AG04449 (cell line): ENCODE measurements around the gene ZNF213.

ENCODE experiments used
- CTCF ChIA-PET: fragments of 350-600 bp; formaldehyde crosslinking; extraction: SDS; loops from one replicate; lab custom pipeline; 2021; ENCODE audit warnings: antibody characterized with exemption; lab: Yijun Ruan, JAX
- POLR2A ChIA-PET: fragments of 400-600, 350-600 bp; formaldehyde crosslinking; extraction: SDS; loops from one replicate; lab custom pipeline; 2020; ENCODE audit warnings: antibody characterized with exemption, inconsistent platforms; lab: Yijun Ruan, JAX
- DNase-seq: peaks from one replicate; pipeline ENCODE4 v3.0.0-alpha.2; 2010; ENCODE audit warnings: low read depth, low spot score
- H3K4me3 ChIP-seq: 2 replicates; pipeline ENCODE4 v1.5.1; 2011; ENCODE audit warnings: low read depth, mild to moderate bottlenecking, control low read depth, low read length
- CTCF ChIP-seq: IDR thresholded peaks from one replicate; pipeline ENCODE4 v1.5.1; 2011; ENCODE audit warnings: mild to moderate bottlenecking, moderate library complexity, low read length, control low read depth, inconsistent platforms; ENCODE audit not compliant: insufficient read depth; ENCODE audit errors: missing control alignments

ZNF213 gene

GRCh38 chr16:3148256-3149192 is 13.7 kb downstream of the ZNF213 start:
- DNase-seq = no peak
- TF ChIP-seq CTCF = no peak
- ChIA-PET CTCF (interaction anchor here (0.8 to 10.3 kb wide), 12 partner anchors 9 to 121 kb away, joined by 3 to 206 read pairs (median 5); partner anchors contain the start of gene ZNF213), POLR2A (interaction anchor here (1.0 to 1.7 kb wide), 2 partner anchors 9 to 14 kb away, joined by 3 to 7 read pairs; partner anchors contain the start of gene ZNF213)
- no peak overlapping the region for H3K4me3 ChIP-seq

- no peak overlapping the region for H3K4me3 ChIP-seq
- CTCF ChIA-PET = interaction anchor here (0.8 to 10.3 kb wide), 9 partner anchors 9 to 121 kb away, joined by 4 to 206 read pairs (median 5); partner anchors contain the start of gene ZNF213
- DNase-seq = no peak
- POLR2A ChIA-PET = interaction anchor here (1.3 kb wide), 1 partner anchor 10 kb away, joined by 4 read pairs; no protein-coding TSS in a partner anchor
- TF ChIP-seq CTCF = no peak
Observed at GRCh38 chr16:3149193-3149530, 14.3 kb downstream of the ZNF213 start.

- ChIA-PET POLR2A (interaction anchor here (0.9 to 1.5 kb wide), 4 partner anchors 9 to 39 kb away, joined by 3 to 10 read pairs (median 4); partner anchors contain the start of gene ZNF213), CTCF (interaction anchor here (0.8 to 10.3 kb wide), 13 partner anchors 8 to 122 kb away, joined by 4 to 206 read pairs (median 5); partner anchors contain the start of gene ZNF213)
- TF ChIP-seq CTCF = peak; percentile 80
- H3K4me3 ChIP-seq = peak overlapping the region; percentile 87
- DNase-seq = no peak
Observed at GRCh38 chr16:3149630-3150345, 15.0 kb downstream of the ZNF213 start.

GRCh38 chr16:3150346-3151218 is 15.8 kb downstream of the ZNF213 start:
- DNase-seq = no peak
- ChIA-PET POLR2A (interaction anchor here (0.7 to 1.5 kb wide), 5 partner anchors 8 to 38 kb away, joined by 3 to 10 read pairs (median 3); partner anchors contain the start of gene ZNF213), CTCF (interaction anchor here (0.7 to 10.3 kb wide), 12 partner anchors 8 to 122 kb away, joined by 3 to 206 read pairs (median 4); partner anchors contain the start of gene ZNF213)
- TF ChIP-seq CTCF = no peak
- H3K4me3 ChIP-seq = peak overlapping the region; percentile 87

- ChIA-PET CTCF (interaction anchor here (1.2 to 10.3 kb wide), 4 partner anchors 10 to 18 kb away, joined by 3 to 206 read pairs (median 9); partner anchors contain the start of gene ZNF213), POLR2A (no interaction called here)
- peak overlapping the region; percentile 66 for H3K4me3 ChIP-seq
- TF ChIP-seq CTCF = no peak
- DNase-seq = no peak
Observed at GRCh38 chr16:3152027-3152276, 17.1 kb downstream of the ZNF213 start.
